K562 treated with DMSO at 1 percent for 24 hours (cell line): ENCODE measurements around the gene PPP1R1B. TPM values are rescaled to one million over a fixed set of nuclear protein-coding genes. Genes with fewer than 3 reads are reported as not detected.

ENCODE experiments used
- total RNA-seq: library from RNA; unstranded; fragments of 300-600 nt; gene quantifications from 2 replicates; pipeline ENCODE4 v1.2.3, GENCODE V29; 2022; ENCODE audit warnings: low read depth; ENCODE audit not compliant: insufficient read depth

PPP1R1B gene
- 0.21 TPM in 1 of 2 replicates, not detected in the other for total RNA-seq

GRCh38 chr17:39626171-39627046 lies at the start of gene PPP1R1B:
Gene PPP1R1B, plus strand, starts transcription at chr17:39626952. Its CDS starts 441 bp downstream, at chr17:39627393.

DNA sequence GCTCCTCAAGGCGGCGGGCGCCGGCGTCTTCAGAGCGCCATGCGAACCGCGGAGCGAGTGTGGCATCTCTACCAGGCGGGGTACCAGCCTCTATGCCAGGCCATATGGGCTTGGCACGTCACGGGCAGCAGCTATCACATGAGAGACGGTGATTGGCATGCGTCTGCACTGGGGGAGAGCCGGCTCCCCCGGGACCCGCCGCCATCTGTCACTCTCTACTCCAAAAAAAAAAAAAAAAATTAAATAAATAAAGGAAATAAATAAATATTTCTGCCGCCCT lies 19.0 kb upstream of the PPP1R1B start, which contains the start of gene NEUROD2:
NEUROD2 (minus strand) TSS at position 70 of the 280 bp plus-strand sequence. CDS start 1,321 bp downstream, outside the sequence.

DNA sequence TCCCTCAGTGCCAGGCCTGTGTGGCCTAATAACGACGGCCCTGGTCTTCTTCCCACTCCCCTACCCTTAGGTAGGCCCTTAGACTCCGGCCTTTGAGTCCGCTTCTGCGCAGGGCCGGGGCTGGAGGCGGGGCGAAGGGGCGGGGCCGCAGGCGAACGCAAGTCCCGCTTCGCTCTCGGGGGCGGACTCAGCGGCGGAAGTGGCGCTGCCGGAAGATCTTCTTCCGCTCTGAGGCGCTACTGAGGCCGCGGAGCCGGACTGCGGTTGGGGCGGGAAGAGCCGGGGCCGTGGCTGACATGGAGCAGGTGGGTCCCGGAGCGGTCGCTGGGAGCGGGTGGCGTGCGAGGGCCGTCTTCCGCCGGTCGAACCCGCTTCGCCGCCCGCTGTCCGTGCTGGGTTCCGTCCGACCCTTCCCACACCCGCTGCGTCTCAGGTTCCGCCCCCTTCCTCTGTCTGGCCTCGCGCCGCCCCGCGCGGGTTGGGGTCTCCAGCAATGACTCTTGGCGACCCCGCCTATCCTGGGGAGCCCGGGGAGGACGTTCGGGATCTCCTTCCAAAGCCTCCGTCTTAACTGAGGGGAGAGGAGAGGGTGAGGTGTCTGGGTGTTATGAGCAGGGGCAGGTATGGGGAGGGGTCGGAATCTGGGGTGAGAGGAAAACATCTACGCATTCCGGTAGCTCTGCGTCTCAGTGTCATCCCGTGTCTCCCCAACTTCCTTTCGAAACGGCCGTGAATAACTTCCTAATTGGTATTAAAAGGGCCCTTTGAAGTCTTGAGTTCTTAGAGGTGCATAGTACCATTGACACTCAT lies 10.4 kb downstream of the PPP1R1B start, which contains the start of gene STARD3:
STARD3 (plus strand) TSS at position 218 of the 810 bp plus-strand sequence. CDS start 16,388 bp downstream, outside the sequence.

DNA sequence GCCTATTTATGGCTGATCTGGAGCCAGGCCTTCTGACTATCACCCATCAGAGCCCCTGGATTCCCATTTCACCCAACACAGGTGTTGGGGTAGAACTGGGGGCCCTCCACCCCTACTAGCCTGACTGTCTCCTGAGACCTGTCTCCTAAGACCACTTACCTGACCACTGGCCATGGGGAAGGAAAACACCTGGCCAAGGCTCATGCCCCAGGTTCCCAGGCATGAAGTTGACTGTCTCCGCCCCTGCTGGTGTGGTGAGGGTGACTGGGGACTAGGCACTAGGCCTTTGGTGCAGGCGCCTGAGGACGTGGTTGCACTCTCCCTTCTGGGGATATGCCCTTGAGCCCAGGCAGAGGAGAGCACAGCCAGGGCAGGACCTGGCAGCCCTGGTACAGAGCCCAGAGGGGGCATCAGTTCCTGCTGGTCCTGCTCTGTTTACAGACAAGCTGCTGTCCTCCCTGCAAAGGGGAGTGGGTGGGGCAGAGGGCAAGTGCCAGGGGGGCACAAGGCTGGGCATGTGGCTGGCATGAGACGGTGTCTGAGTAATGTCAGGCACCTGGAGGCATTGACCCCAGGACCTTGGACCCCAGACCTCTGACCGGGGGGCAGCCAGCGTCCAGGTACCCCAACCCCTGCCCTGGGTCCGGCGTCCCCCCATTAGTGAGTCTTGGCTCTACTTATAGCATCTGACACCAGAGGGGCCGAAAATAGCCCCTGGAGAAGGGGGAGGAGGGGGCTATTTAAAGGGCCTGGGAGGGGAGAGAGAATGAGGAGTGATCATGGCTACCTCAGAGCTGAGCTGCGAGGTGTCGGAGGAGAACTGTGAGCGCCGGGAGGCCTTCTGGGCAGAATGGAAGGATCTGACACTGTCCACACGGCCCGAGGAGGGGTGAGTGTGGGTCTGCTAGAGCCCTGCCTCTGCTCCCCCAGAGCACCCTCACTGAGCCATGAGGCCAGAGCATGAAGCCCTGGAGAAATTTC lies 38.1 kb downstream of the PPP1R1B start, which contains the start of gene TCAP:
TCAP (plus strand) TSS at position 769 of the 981 bp plus-strand sequence; CDS start at position 780, 11 bp downstream.

GRCh38 chr17:39667945-39668924 lies 41.5 kb downstream of the PPP1R1B start, which contains the start of gene PNMT:
Gene PNMT, plus strand, starts transcription at chr17:39668453. Its CDS starts 23 bp downstream, at chr17:39668476.

Other genes with a start within 250 kb of the PPP1R1B start
- gene FBXL20, start 225.3 kb upstream of the PPP1R1B start, total RNA-seq, result 7.3 and 7.4 TPM in 2 replicates
- gene MED1, start 175.7 kb upstream of the PPP1R1B start, total RNA-seq, result 18.2 and 20.7 TPM in 2 replicates
- gene CDK12, start 165.5 kb upstream of the PPP1R1B start, total RNA-seq, result 26.6 and 28.7 TPM in 2 replicates
- gene NEUROD2, start 19.0 kb upstream of the PPP1R1B start, total RNA-seq, result not detected in 2 replicates
- gene STARD3, start 10.2 kb downstream of the PPP1R1B start, total RNA-seq, result 97.0 and 108 TPM in 2 replicates
- 2.6 and 5.7 TPM in 2 replicates for gene TCAP, start 38.4 kb downstream of the PPP1R1B start, total RNA-seq
- gene PNMT, start 41.5 kb downstream of the PPP1R1B start, total RNA-seq, result 5.6 and 7.1 TPM in 2 replicates
- gene PGAP3, start 61.1 kb downstream of the PPP1R1B start, total RNA-seq, result 9.9 and 13.3 TPM in 2 replicates
- gene ERBB2, start 73.1 kb downstream of the PPP1R1B start, total RNA-seq, result 7.0 and 8.5 TPM in 2 replicates
- 95.9 and 103 TPM in 2 replicates for gene MIEN1, start 103.6 kb downstream of the PPP1R1B start, total RNA-seq
- gene GRB7, start 111.0 kb downstream of the PPP1R1B start, total RNA-seq, result 8.2 and 10.4 TPM in 2 replicates
- gene IKZF3, start 237.4 kb downstream of the PPP1R1B start, total RNA-seq, result 0.05 and 0.24 TPM in 2 replicates
- not detected in 2 replicates for gene ZPBP2, start 241.2 kb downstream of the PPP1R1B start, total RNA-seq